ENCODE results near the gene ADAM10. TPM values are rescaled to one million over a fixed set of nuclear protein-coding genes. Genes with fewer than 3 reads are reported as not detected.

The ADAM10 gene
- total and polyA plus RNA-seq, 2 of the 4 experiments (the other 2 are of a cell fraction): 110 to 185 TPM

DNA sequence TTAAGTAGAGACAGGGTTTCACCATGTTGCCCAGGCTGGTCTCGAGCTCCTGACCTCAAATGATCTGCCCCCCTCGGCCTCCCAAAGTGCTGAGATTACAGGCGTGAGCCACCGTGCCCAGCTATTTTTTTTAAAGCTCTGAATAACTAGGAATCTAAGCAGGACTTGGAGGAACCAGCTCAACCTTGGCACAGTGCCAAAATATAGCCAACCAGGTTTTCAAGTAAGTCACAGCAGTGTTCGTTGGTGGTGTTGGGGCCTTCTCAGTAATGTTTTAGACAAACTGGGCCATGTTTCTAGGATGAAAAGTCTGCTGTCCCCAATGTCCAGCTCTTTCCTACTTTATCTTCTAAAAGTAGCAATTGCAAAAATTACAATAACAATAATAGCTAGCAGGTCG, 6.4 kb upstream of the ADAM10 start:
- WGBS, 2 experiments (ENCODE audit: extremely low coverage in 2 of 2, insufficient read length in 1 of 2): 45% methylated on average over 4 of the region's 6 CpGs; no CpG with 5 or more reads in 1 of the 2 experiments
- H4K5ac ChIP-seq (ENCODE audit: low read depth, low read length): no peak overlapping the region
- ChIA-PET CTCF (interaction anchor here (0.7 to 1.2 kb wide), 2 partner anchors 83 to 528 kb away, joined by 3 to 4 read pairs; no protein-coding TSS in a partner anchor), POLR2A (ENCODE audit: unreplicated experiment) (no interaction called here)
- ATAC-seq (ENCODE audit: low read depth): no peak
- BruUV-seq (replicated peaks): no TSS peak
- intact Hi-C loops (cut with micrococcal nuclease): no loop called here
- no peak for TF ChIP-seq FOS (IDR thresholded peaks at IDR 0.05; ENCODE audit: low read depth, low read length)
- TF ChIP-seq BHLHE40 (IDR thresholded peaks at IDR 0.05; ENCODE audit: low read depth, low read length): no peak
- no peak for TF ChIP-seq CTCF (conservative IDR thresholded peaks at IDR 0.05; ENCODE audit: low read depth, low read length)
- TF ChIP-seq CHD1 (IDR thresholded peaks at IDR 0.05; ENCODE audit: low read depth, low read length): no peak
- TF ChIP-seq RAD21 (IDR thresholded peaks at IDR 0.05; ENCODE audit: low read length): no peak
- TF ChIP-seq CEBPB (IDR thresholded peaks at IDR 0.05; ENCODE audit: low read depth, low read length): no peak
- TF ChIP-seq, protein P1, sequence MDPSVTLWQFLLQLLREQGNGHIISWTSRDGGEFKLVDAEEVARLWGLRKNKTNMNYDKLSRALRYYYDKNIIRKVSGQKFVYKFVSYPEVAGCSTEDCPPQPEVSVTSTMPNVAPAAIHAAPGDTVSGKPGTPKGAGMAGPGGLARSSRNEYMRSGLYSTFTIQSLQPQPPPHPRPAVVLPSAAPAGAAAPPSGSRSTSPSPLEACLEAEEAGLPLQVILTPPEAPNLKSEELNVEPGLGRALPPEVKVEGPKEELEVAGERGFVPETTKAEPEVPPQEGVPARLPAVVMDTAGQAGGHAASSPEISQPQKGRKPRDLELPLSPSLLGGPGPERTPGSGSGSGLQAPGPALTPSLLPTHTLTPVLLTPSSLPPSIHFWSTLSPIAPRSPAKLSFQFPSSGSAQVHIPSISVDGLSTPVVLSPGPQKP (IDR thresholded peaks at IDR 0.05; ENCODE audit: borderline replicate concordance, low read depth, low read length): no peak
- no peak for TF ChIP-seq MAZ (IDR thresholded peaks at IDR 0.05; ENCODE audit: borderline replicate concordance, low read depth, low read length)
- no peak for TF ChIP-seq MXI1 (IDR thresholded peaks at IDR 0.05; ENCODE audit: borderline replicate concordance, low read depth, low read length)
- TF ChIP-seq NFE2L2 (IDR thresholded peaks at IDR 0.05; ENCODE audit: low read depth, low read length): no peak
- TF ChIP-seq, protein P2, sequence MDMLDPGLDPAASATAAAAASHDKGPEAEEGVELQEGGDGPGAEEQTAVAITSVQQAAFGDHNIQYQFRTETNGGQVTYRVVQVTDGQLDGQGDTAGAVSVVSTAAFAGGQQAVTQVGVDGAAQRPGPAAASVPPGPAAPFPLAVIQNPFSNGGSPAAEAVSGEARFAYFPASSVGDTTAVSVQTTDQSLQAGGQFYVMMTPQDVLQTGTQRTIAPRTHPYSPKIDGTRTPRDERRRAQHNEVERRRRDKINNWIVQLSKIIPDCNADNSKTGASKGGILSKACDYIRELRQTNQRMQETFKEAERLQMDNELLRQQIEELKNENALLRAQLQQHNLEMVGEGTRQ (IDR thresholded peaks at IDR 0.05; ENCODE audit: low read depth, low read length): no peak
- no peaks in the 10 kb centered on the region for H3K36me3 ChIP-seq (ENCODE audit: control insufficient read depth, insufficient read depth, low read length)
- H2BK20ac ChIP-seq (ENCODE audit: low read depth, low read length): no peak overlapping the region
- no peak overlapping the region for H2AK9ac ChIP-seq (replicated peaks; ENCODE audit: low read depth, low read length, poor library complexity)
- no peak overlapping the region for H3K23ac ChIP-seq (ENCODE audit: low read depth, low read length)
- H4K8ac ChIP-seq (ENCODE audit: low read depth in 2 of 2, low read length in 2 of 2): no peak overlapping the region
- H3K4ac ChIP-seq (ENCODE audit: low read depth, low read length): no peak overlapping the region
- H3K14ac ChIP-seq (replicated peaks; ENCODE audit: low read depth, low read length): no peak overlapping the region
- no peak overlapping the region for H3K18ac ChIP-seq (ENCODE audit: low read depth, low read length)
- in situ Hi-C loops (cut with MboI; ENCODE audit: low sequenced_read_pairs): loop anchor here (25.0 kb wide), 1 partner anchor 519 kb away; no protein-coding TSS in a partner anchor
- no peak for DNase-seq
- no peak overlapping the region for H2BK120ac ChIP-seq (ENCODE audit: low read depth, low read length)
- no peaks in the 10 kb centered on the region for H3K27me3 ChIP-seq (ENCODE audit: control insufficient read depth, insufficient read depth, low read length)
- H3K4me3 ChIP-seq (ENCODE audit: insufficient read depth, low read depth, low read length): no peak overlapping the region
- H2AK5ac ChIP-seq (ENCODE audit: low read depth, low read length): no peak overlapping the region
- H4K20me1 ChIP-seq (ENCODE audit: insufficient read depth, low read length): no peaks in the 10 kb centered on the region
- H3K56ac ChIP-seq (ENCODE audit: extremely low read depth, insufficient read depth, low read length): no peak overlapping the region
- no peak overlapping the region for H3K27ac ChIP-seq (ENCODE audit: insufficient read depth, low read length)
- no peak overlapping the region for H2BK15ac ChIP-seq (ENCODE audit: low read depth, low read length)
- no peaks in the 10 kb centered on the region for H3K9me3 ChIP-seq (ENCODE audit: control insufficient read depth, insufficient read depth, low read length)
- dilution Hi-C loops (cut with HindIII; ENCODE audit: low sequenced_read_pairs, unreplicated experiment): no loop called here
- H3K9me1 ChIP-seq (ENCODE audit: insufficient read depth, low read length): no peaks in the 10 kb centered on the region
- H3K79me1 ChIP-seq (ENCODE audit: low read depth in 1 of 2, low read length in 2 of 2): no peaks in the 10 kb centered on the region
- no peak overlapping the region for H3K4me2 ChIP-seq (ENCODE audit: low read depth, low read length)
- H3K4me1 ChIP-seq (ENCODE audit: control insufficient read depth, insufficient read depth, low read length): no peaks in the 10 kb centered on the region
- no peak overlapping the region for H2BK5ac ChIP-seq (ENCODE audit: low read depth, low read length, poor library complexity, severe bottlenecking)
- no peak overlapping the region for H4K91ac ChIP-seq (ENCODE audit: insufficient read depth, low read depth, low read length)
- no peak overlapping the region for H2AFZ ChIP-seq (replicated peaks; ENCODE audit: low read length, poor library complexity)
- no peak overlapping the region for H3K9ac ChIP-seq (ENCODE audit: low read depth, low read length)
